Activated T-cell treated with anti-CD3 and anti-CD28 coated beads, Interleukin-2, amount 50 U/mL, for 72 hours (primary cell): ENCODE data around the gene NRARP. TPM values are rescaled to one million over a fixed set of nuclear protein-coding genes. Genes with fewer than 3 reads are reported as not detected.

Experiments
- ATAC-seq, 2 donors: fragments of 150-1000 bp; cut with Tn5 transposase; replicated peaks in 1 of 2; 2 replicates each; pipeline ENCODE4 v1.10.0; 2021; ENCODE audit warnings: moderate library complexity in 2 of 2, mild to moderate bottlenecking in 1 of 2
- DNase-seq, 2 donors: peaks; one replicate each; pipeline ENCODE4 v3.0.0; 2021 to 2022; ENCODE audit warnings: mixed read lengths in 1 of 2
- H3K27ac Mint-ChIP-seq: one replicate; pipeline ENCODE4 v1.8.0; 2022; ENCODE audit warnings: mild to moderate bottlenecking, moderate library complexity, mixed read lengths
- H3K27me3 Mint-ChIP-seq: one replicate; pipeline ENCODE4 v1.8.0; 2022; ENCODE audit warnings: low read depth, mixed read lengths
- H3K36me3 Mint-ChIP-seq, 2 donors: one replicate each; pipeline ENCODE4 v1.8.0; 2022; ENCODE audit warnings: mixed read lengths in 2 of 2, mild to moderate bottlenecking in 1 of 2; ENCODE audit not compliant: insufficient read depth in 2 of 2
- H3K4me1 Mint-ChIP-seq: one replicate; pipeline ENCODE4 v1.8.0; 2022; ENCODE audit warnings: low read depth, mixed read lengths
- H3K4me3 Mint-ChIP-seq, 2 donors: one replicate each; pipeline ENCODE4 v1.8.0; 2022; ENCODE audit warnings: mild to moderate bottlenecking in 2 of 2, mixed read lengths in 2 of 2, moderate library complexity in 2 of 2
- H3K9me3 Mint-ChIP-seq, 2 donors: one replicate each; pipeline ENCODE4 v1.8.0; 2022; ENCODE audit warnings: mixed read lengths in 2 of 2
- total RNA-seq, 2 donors: library from RNA; stranded (reverse); gene quantifications; one replicate each; pipeline ENCODE4 v1.2.3, GENCODE V29; 2022

Gene NRARP
- total RNA-seq, 2 donors from 2014 or later: 1.6 to 2.0 TPM

DNA sequence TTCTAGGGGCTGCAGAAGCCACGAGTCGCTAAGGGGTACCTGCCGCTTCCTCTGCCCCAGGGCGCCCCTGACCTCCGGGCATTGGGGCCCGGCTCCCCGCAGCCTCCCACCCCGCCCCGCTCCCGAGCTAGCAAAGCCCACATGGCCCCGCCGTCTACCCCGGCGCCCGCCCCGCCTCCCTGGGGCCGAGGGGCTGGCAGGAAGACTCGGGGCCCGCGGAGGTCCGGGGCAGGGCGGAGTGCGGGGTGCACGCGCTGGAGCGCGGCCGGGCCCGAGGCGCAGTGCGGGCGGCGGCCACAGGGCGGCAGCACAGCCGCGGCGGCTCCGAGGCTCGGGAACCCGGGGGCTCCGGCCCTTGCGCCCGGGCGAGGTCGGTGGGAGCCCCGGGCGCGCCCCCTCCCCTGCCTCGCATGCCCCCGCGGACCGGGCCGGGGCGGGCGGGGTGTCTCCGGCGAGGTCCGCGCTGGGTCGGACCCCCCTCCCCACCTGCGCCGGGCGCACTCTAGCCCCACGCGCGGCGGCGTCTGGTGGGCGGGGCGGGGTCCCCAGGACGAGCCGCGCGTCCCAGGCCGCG is 6.7 kb downstream of the NRARP start:
- Mint-ChIP-seq H3K27ac (no peak overlapping the region), H3K4me3 (peak overlapping the region in 1 of 2 donors; percentile 53), H3K27me3 (peaks cover 40% of the 10 kb centered on the region), H3K4me1 (peaks cover 14% of the 10 kb centered on the region), H3K36me3 (no peaks in the 10 kb centered on the region), H3K9me3 (no peaks in the 10 kb centered on the region)
- peak; percentile 82 to 85 for ATAC-seq
- peak; percentile 64 to 75 for DNase-seq

DNA sequence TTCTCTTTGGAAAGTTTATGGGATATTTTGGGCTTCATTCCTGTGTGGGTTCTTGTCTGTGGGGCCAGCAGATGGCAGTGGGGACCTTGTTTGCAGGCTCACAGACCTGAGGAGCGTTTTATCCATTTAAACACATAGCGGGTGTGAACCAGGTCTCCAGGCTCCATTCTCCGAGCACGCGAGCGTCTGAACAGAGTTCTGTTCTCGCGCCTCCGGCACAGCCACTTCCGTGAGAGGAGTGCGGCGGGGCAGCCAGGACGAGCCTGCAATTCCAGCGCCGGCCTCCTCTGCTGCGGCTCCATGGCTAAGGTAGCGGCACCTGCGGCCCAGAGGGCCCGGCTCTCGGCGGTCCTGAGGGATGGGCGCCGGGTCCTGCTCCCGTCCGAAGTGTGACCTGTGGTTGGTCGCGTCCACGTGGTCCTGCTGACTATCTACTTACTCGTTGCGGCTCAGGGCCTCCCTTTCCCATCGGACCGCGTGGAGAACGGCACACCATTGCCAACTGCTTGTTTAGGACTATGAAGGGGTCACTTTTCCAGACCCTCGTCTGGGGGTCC is 7.3 kb downstream of the NRARP start:
- Mint-ChIP-seq H3K4me1 (peaks cover 11% of the 10 kb centered on the region), H3K4me3 (peak overlapping the region; percentile 53 to 62), H3K27ac (no peak overlapping the region), H3K9me3 (no peaks in the 10 kb centered on the region), H3K27me3 (peaks cover 35% of the 10 kb centered on the region), H3K36me3 (no peaks in the 10 kb centered on the region)
- ATAC-seq (peak in 1 of 2 donors; percentile 18), DNase-seq (no peak)

DNA sequence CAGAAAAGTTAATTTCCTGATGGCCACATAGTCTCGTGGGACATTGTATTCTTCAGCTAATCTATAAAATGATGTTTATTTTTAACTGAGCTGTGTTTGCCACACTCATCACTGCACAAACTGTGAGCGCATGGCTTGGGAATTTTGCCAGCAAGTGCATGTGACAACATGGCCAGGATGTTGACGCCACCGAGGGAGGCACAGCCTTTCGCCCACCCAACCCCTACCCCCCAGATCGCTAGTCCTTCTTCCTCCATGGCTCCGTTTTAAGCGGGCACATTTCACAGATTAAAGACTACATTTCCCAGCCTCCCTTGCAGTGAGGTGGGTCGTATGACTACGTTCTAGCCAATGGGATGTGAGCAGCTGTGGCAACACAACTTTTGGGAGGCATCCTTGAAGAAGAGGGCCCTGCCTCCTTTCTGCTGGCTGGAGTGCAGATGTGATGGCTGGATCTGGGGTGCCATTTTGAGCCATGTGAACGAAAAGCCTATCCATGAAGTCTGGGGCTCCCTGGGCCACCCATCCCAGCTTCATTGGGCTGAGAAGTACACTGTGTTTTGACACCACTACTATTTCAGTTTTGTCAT is 7.9 kb downstream of the NRARP start:
- peaks cover 32% of the 10 kb centered on the region for H3K27me3 Mint-ChIP-seq
- peak overlapping the region; percentile 53 to 62 for H3K4me3 Mint-ChIP-seq
- H3K4me1 Mint-ChIP-seq: peaks cover 10% of the 10 kb centered on the region
- no peak overlapping the region for H3K27ac Mint-ChIP-seq
- no peak for DNase-seq
- ATAC-seq: peak; percentile 36 to 42
- no peaks in the 10 kb centered on the region for H3K9me3 Mint-ChIP-seq
- no peaks in the 10 kb centered on the region for H3K36me3 Mint-ChIP-seq

- no peaks in the 10 kb centered on the region for H3K9me3 Mint-ChIP-seq
- H3K36me3 Mint-ChIP-seq: no peaks in the 10 kb centered on the region
- ATAC-seq (no peak), DNase-seq (no peak)
- H3K4me1 Mint-ChIP-seq: peaks cover 10% of the 10 kb centered on the region
- peaks cover 26% of the 10 kb centered on the region for H3K27me3 Mint-ChIP-seq
- no peak overlapping the region for H3K27ac Mint-ChIP-seq
- no peak overlapping the region for H3K4me3 Mint-ChIP-seq
Observed at GRCh38 chr9:137293482-137294090, 8.5 kb downstream of the NRARP start.

- DNase-seq (no peak), ATAC-seq (no peak)
- no peak overlapping the region for H3K4me3 Mint-ChIP-seq
- no peaks in the 10 kb centered on the region for H3K36me3 Mint-ChIP-seq
- H3K4me1 Mint-ChIP-seq: peaks cover 10% of the 10 kb centered on the region
- no peaks in the 10 kb centered on the region for H3K9me3 Mint-ChIP-seq
- H3K27me3 Mint-ChIP-seq: peaks cover 23% of the 10 kb centered on the region
- H3K27ac Mint-ChIP-seq: no peak overlapping the region
Observed at GRCh38 chr9:137293094-137293481, 9.0 kb downstream of the NRARP start.

GRCh38 chr9:137286975-137287383 is 15.1 kb downstream of the NRARP start:
- H3K9me3 Mint-ChIP-seq: no peaks in the 10 kb centered on the region
- H3K4me1 Mint-ChIP-seq: no peaks in the 10 kb centered on the region
- no peak for DNase-seq
- H3K36me3 Mint-ChIP-seq: no peaks in the 10 kb centered on the region
- H3K27ac Mint-ChIP-seq: no peak overlapping the region
- H3K4me3 Mint-ChIP-seq: no peak overlapping the region
- H3K27me3 Mint-ChIP-seq: peaks cover 9% of the 10 kb centered on the region
- ATAC-seq: peak; percentile 52 to 73

DNA sequence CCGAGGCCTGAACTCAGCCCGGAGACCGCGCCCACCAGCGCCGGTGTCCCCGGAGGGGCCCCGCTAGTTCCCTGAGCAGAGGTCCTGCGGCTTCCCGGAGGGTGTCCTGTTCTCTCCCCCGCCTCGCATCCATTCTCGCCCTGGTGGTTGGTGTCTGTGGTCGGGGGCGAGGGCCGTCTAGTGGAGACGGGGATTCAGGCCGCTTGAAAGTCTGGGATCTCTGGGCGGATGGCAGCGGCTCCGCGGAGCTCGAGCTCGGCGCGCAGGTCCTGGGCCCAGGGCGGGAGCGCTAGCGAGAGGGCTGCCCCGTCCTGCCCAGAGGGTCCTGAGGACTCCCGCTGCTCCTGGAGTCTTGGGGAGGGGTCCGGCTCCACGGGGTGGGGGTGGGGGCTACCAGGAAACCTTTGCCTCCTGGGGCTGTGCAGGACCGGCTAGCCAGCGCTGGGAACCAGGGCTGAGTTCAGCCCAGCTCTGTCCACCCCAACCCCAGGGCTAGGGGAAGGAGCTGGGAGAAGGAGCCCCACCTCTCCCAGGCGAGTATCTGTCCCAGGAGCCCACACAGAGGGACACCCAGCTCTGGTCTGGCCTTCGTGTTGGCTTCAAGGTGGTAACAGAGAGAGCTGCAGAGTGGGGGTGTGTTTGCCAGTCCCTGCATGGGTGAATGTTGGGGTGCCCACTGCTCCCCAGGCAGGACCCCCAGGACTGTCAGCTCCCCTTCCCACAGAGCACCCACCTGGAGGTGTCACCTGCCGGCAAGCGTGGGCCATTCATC is 20.5 kb downstream of the NRARP start:
- Mint-ChIP-seq H3K4me3 (no peak overlapping the region), H3K27ac (no peak overlapping the region), H3K36me3 (no peaks in the 10 kb centered on the region), H3K4me1 (peaks cover 11% of the 10 kb centered on the region), H3K27me3 (peaks cover 10% of the 10 kb centered on the region), H3K9me3 (no peaks in the 10 kb centered on the region)
- no peak for ATAC-seq
- no peak for DNase-seq

DNA sequence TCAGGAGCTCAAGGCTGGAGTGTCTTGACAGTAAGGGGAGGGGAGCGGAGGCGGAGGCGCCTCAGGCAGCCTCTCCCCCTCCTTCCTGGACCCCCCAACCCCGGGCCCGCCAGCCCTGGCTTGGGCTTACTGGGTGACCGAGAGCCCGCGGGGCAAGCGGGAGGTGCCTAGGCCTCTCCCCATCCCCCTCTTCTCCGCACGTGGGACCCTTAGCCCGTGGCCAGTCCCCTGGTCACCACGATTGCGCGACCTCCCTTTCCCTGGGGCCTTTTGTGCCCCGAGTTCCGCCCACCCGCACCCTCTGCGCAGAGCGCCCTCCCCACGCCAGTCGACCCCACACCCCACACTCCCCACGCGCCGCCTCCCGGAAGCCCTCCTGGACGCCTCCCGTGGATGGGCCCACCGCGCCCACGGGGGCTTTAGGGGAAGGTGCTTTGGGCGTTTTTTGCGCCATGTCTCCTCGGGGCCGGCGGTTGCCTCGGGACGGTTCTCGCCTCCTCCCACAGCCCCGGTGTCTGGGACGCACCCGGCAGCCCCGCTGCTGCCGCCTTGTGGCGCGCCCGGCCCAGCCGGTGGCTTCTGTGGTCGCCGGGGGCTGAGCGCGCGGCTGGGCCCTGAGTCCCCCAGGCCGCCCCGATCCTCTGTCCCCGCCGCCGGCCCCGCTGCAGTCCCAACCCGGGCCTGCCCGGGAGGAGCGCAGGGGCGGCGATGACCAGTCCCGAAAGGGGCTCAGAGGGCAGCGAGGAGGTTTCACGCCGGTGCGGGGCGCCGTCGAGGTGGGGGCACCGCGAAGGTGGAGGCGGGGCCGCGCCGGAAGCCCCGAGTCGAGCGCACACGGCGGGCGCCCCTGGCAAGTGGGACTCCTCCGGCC is 21.4 kb downstream of the NRARP start:
- peak in 1 of 2 donors; percentile 38 for ATAC-seq
- peaks cover 12% of the 10 kb centered on the region for H3K4me1 Mint-ChIP-seq

GRCh38 chr9:137279741-137280473 is 22.2 kb downstream of the NRARP start:
- H3K27me3 Mint-ChIP-seq: peaks cover 10% of the 10 kb centered on the region
- no peak overlapping the region for H3K27ac Mint-ChIP-seq
- no peak overlapping the region for H3K4me3 Mint-ChIP-seq
- peaks cover 12% of the 10 kb centered on the region for H3K4me1 Mint-ChIP-seq
- no peaks in the 10 kb centered on the region for H3K36me3 Mint-ChIP-seq
- DNase-seq: no peak
- ATAC-seq: no peak
- H3K9me3 Mint-ChIP-seq: no peaks in the 10 kb centered on the region

More for the DNA sequence above, 21.4 kb downstream of the NRARP start:
- H3K27me3 Mint-ChIP-seq: peaks cover 10% of the 10 kb centered on the region
- H3K9me3 Mint-ChIP-seq: no peaks in the 10 kb centered on the region
- DNase-seq: no peak
- no peak overlapping the region for H3K27ac Mint-ChIP-seq
- no peak overlapping the region for H3K4me3 Mint-ChIP-seq
- H3K36me3 Mint-ChIP-seq: no peaks in the 10 kb centered on the region

DNA sequence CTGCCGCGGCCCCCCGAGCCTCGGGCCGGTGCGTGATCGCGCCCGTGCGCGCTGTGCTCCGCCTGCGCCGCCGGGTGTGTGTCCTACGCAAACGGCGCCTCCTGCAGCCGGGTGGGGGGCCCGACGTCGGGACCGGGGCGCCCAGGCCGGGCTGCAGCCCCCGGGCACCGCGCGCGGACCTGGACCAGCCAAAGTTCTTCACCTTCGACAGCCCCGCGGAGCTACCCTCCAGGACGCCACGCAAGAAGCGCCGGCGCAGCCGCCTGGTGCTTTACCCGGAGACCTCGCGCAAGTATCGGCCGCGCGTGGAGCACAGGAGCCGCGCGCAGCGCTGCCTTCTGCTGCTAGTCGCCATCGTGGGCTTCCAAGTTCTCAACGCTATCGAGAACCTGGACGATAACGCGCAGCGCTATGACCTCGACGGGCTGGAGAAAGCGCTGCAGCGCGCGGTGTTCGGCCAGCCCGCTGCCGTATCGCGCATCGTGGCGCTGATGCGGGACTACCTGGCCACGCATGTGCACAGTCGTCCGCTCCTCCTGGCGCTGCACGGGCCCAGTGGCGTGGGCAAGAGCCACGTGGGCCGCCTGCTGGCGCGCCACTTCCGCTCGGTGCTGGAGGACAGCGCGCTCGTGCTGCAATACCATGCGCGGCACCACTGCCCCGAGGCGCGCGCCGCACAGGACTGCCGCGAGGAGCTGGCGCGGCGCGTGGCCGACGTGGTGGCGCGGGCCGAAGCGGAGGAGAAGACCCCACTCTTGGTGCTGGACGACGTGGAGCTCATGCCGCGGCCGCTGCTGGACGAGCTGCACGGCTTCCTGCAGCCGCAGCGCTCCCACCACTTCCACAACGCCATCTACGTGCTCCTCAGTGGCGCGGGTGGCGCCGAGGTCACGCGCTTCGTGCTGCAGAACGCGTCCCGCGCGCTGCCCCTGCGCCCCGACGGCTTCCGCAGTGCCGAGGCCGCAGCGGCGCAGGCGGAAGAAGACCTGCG is 23.1 kb downstream of the NRARP start:
- DNase-seq (no peak), ATAC-seq (no peak)
- no peak overlapping the region for H3K27ac Mint-ChIP-seq
- H3K36me3 Mint-ChIP-seq: no peaks in the 10 kb centered on the region
- H3K4me1 Mint-ChIP-seq: peaks cover 12% of the 10 kb centered on the region
- no peak overlapping the region for H3K4me3 Mint-ChIP-seq
- H3K9me3 Mint-ChIP-seq: no peaks in the 10 kb centered on the region
- peaks cover 10% of the 10 kb centered on the region for H3K27me3 Mint-ChIP-seq

DNA sequence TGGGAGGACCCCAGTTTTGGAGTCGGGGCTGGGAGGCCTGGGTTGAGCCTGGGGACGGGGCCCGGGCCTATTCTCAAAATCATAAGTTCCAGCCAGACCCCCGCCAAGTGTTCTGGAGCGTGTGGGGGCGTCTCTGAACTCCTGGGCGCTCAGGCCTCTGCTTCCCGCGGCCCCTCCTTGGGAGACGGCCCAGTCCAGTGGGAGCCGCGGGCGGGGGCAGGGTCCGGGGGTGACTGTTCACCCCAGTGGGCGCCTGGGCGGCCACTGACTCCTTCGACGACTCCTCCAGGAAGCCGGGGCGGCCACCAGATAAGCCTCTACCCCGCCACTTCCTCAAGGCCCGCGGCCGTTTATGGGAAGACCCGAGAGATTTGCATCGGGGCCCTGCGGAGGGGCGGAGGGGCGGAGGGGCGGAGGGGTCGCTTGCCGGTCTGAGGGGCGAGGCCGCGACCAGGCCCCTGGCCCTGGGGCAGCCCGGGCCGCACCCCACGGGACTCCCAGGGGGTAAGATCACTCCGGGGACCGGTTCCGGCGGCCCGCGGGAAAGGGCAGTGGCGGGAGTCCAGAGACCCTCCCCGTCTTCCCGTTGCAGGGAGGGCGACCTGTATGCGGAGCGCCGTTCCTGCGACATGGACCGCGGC is 23.9 kb downstream of the NRARP start:
- Mint-ChIP-seq H3K4me3 (peak overlapping the region; percentile 86 to 95), H3K4me1 (peaks cover 12% of the 10 kb centered on the region), H3K36me3 (peaks cover 0 to 2% of the 10 kb centered on the region in 2 donors), H3K9me3 (no peaks in the 10 kb centered on the region), H3K27me3 (peaks cover 10% of the 10 kb centered on the region), H3K27ac (no peak overlapping the region)
- ATAC-seq (peak in 1 of 2 donors; percentile 21), DNase-seq (no peak)
